ENCODE measurements around the gene KIAA0232.

DNA sequence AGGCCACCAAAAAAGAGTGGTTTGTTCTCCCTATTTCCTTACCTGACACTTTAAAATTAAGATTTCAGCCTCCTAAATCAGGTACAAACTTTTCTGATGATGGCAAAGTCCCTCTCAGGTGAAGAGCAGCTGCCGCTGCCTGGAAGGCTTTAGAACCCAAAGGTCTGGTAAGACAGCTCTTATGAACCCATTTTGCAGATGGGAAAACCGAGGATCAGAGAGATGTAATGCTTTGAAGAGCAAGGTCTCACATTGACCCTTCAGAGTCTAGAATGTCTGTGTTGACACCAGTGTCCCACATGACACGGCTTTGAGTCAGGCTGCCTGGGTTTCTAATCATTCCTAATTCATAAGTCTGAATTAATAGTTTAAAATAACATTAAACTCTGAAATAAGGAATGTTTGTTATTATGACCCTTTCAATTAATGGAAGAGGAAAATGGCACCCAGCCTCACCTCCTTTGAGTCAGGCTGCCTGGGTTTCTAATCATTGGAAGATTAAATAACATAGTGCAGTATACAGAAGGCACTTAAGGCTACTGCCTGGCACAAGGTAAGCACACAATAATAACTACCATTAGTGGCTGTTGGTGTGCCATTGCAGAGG lies 27.9 kb upstream of the KIAA0232 start:
- TF ChIP-seq, protein P1, sequence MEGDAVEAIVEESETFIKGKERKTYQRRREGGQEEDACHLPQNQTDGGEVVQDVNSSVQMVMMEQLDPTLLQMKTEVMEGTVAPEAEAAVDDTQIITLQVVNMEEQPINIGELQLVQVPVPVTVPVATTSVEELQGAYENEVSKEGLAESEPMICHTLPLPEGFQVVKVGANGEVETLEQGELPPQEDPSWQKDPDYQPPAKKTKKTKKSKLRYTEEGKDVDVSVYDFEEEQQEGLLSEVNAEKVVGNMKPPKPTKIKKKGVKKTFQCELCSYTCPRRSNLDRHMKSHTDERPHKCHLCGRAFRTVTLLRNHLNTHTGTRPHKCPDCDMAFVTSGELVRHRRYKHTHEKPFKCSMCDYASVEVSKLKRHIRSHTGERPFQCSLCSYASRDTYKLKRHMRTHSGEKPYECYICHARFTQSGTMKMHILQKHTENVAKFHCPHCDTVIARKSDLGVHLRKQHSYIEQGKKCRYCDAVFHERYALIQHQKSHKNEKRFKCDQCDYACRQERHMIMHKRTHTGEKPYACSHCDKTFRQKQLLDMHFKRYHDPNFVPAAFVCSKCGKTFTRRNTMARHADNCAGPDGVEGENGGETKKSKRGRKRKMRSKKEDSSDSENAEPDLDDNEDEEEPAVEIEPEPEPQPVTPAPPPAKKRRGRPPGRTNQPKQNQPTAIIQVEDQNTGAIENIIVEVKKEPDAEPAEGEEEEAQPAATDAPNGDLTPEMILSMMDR (conservative IDR thresholded peaks at IDR 0.05 in 1 of 2, IDR thresholded peaks at IDR 0.05 in 1 of 2; ENCODE audit: extremely low read depth in 1 of 2, insufficient read depth in 1 of 2, low read depth in 1 of 2, low read length in 2 of 2): no peak
- no peak for TF ChIP-seq EZH2 (IDR thresholded peaks at IDR 0.05; ENCODE audit: borderline replicate concordance, low read length)

Data from mammary epithelial cell (primary cell).